LNCAP (cell line): Measurements from ENCODE around the gene CXCL11.

ENCODE experiments used
- TF ChIP-seq, protein P1 (sequence below): fragments of 450-650 bp; IDR thresholded peaks from 2 replicates; pipeline ENCODE4 v1.5.1; 2017; ENCODE audit warnings: mild to moderate bottlenecking

CXCL11 gene

DNA sequence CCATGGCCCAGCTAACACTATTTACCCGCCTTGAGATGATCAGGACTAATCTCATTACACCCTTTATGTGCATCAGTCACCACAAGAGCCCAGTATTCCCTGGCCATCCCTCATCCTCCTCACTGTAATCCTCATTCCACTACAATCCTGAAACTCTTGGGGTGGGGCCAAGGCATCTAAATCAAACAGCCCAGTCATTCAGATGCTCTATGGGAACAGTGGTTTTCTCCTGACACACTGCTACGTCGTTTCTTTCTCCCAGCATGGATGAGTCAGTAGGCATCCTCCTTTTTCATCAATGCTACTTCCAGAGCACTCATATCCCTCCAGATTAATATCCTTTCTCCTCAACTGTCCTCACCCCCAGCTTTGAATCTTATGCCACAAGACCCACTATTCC, 50.8 kb downstream of the CXCL11 start:
- TF ChIP-seq, protein P1, sequence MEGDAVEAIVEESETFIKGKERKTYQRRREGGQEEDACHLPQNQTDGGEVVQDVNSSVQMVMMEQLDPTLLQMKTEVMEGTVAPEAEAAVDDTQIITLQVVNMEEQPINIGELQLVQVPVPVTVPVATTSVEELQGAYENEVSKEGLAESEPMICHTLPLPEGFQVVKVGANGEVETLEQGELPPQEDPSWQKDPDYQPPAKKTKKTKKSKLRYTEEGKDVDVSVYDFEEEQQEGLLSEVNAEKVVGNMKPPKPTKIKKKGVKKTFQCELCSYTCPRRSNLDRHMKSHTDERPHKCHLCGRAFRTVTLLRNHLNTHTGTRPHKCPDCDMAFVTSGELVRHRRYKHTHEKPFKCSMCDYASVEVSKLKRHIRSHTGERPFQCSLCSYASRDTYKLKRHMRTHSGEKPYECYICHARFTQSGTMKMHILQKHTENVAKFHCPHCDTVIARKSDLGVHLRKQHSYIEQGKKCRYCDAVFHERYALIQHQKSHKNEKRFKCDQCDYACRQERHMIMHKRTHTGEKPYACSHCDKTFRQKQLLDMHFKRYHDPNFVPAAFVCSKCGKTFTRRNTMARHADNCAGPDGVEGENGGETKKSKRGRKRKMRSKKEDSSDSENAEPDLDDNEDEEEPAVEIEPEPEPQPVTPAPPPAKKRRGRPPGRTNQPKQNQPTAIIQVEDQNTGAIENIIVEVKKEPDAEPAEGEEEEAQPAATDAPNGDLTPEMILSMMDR, result no peak
